ENCODE results near the gene CTIF. TPM values are rescaled to one million over a fixed set of nuclear protein-coding genes. Genes with fewer than 3 reads are reported as not detected.

Gene CTIF
- polyA plus RNA-seq, 1 donor from 2014 or later = 50.2 TPM

DNA sequence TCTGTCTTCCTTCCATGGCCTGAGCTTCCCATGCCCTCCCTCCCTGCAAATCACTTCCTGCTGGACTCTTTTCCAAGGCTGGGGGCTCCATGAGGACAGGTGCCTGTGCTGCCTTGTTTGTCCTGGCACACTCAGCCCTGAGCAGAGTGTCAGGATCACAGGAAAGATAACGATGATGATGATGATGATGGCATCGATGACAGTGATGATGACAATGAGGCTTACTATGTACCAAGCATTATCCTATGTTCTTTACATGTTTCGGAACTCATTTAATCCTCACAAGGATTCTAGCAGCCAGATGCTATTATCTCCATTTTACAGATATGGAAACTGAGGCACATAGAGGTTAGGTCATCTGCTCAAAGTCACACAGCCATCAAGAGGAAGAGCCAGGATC is 170.0 kb downstream of the CTIF start:
- no peak overlapping the region for H2AFZ ChIP-seq (ENCODE audit: low read depth, low read length)
- H3K27ac ChIP-seq (ENCODE audit: low read length) = no peak overlapping the region
- H3K4me3 ChIP-seq (ENCODE audit: low read length) = no peak overlapping the region
- TF ChIP-seq MXI1 (conservative IDR thresholded peaks at IDR 0.05; ENCODE audit: poor library complexity, severe bottlenecking) (no peak), SMC3 (conservative IDR thresholded peaks at IDR 0.05; ENCODE audit: poor library complexity) (no peak), EP300 (conservative IDR thresholded peaks at IDR 0.05; ENCODE audit: poor library complexity, severe bottlenecking) (no peak), POLR2AphosphoS5 (IDR thresholded peaks at IDR 0.05) (no peak)
- TF ChIP-seq, protein P1, sequence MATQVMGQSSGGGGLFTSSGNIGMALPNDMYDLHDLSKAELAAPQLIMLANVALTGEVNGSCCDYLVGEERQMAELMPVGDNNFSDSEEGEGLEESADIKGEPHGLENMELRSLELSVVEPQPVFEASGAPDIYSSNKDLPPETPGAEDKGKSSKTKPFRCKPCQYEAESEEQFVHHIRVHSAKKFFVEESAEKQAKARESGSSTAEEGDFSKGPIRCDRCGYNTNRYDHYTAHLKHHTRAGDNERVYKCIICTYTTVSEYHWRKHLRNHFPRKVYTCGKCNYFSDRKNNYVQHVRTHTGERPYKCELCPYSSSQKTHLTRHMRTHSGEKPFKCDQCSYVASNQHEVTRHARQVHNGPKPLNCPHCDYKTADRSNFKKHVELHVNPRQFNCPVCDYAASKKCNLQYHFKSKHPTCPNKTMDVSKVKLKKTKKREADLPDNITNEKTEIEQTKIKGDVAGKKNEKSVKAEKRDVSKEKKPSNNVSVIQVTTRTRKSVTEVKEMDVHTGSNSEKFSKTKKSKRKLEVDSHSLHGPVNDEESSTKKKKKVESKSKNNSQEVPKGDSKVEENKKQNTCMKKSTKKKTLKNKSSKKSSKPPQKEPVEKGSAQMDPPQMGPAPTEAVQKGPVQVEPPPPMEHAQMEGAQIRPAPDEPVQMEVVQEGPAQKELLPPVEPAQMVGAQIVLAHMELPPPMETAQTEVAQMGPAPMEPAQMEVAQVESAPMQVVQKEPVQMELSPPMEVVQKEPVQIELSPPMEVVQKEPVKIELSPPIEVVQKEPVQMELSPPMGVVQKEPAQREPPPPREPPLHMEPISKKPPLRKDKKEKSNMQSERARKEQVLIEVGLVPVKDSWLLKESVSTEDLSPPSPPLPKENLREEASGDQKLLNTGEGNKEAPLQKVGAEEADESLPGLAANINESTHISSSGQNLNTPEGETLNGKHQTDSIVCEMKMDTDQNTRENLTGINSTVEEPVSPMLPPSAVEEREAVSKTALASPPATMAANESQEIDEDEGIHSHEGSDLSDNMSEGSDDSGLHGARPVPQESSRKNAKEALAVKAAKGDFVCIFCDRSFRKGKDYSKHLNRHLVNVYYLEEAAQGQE (IDR thresholded peaks at IDR 0.05; ENCODE audit: borderline replicate concordance) = no peak
- TF ChIP-seq, protein P2, sequence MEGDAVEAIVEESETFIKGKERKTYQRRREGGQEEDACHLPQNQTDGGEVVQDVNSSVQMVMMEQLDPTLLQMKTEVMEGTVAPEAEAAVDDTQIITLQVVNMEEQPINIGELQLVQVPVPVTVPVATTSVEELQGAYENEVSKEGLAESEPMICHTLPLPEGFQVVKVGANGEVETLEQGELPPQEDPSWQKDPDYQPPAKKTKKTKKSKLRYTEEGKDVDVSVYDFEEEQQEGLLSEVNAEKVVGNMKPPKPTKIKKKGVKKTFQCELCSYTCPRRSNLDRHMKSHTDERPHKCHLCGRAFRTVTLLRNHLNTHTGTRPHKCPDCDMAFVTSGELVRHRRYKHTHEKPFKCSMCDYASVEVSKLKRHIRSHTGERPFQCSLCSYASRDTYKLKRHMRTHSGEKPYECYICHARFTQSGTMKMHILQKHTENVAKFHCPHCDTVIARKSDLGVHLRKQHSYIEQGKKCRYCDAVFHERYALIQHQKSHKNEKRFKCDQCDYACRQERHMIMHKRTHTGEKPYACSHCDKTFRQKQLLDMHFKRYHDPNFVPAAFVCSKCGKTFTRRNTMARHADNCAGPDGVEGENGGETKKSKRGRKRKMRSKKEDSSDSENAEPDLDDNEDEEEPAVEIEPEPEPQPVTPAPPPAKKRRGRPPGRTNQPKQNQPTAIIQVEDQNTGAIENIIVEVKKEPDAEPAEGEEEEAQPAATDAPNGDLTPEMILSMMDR (IDR thresholded peaks at IDR 0.05; ENCODE audit: poor library complexity, severe bottlenecking) = no peak
- H3K9me3 ChIP-seq (ENCODE audit: low read length) = no peaks in the 10 kb centered on the region
- H3K27me3 ChIP-seq (ENCODE audit: insufficient read depth, low read depth, low read length) = no peaks in the 10 kb centered on the region
- no peaks in the 10 kb centered on the region for H3F3A ChIP-seq (ENCODE audit: insufficient read depth, low read length, poor library complexity, severe bottlenecking)
- H3K9ac ChIP-seq (ENCODE audit: low read length) = no peak overlapping the region
- peaks cover 5% of the 10 kb centered on the region for H3K36me3 ChIP-seq (ENCODE audit: insufficient read depth, low read length)
- no peak overlapping the region for H3K4me2 ChIP-seq (ENCODE audit: low read length)
- no peaks in the 10 kb centered on the region for H4K20me1 ChIP-seq (ENCODE audit: insufficient read depth)
- H3K79me2 ChIP-seq (replicated peaks; ENCODE audit: insufficient read depth, low read length) = no peaks in the 10 kb centered on the region
- H3K9me2 ChIP-seq (ENCODE audit: insufficient read depth, low read length) = no peaks in the 10 kb centered on the region

- Histone ChIP-seq H2AFZ (ENCODE audit: low read depth, low read length) (no peak overlapping the region), H3K27me3 (ENCODE audit: insufficient read depth, low read depth, low read length) (no peaks in the 10 kb centered on the region), H3F3A (ENCODE audit: insufficient read depth, low read length, poor library complexity, severe bottlenecking) (no peaks in the 10 kb centered on the region), H3K79me2 (replicated peaks; ENCODE audit: insufficient read depth, low read length) (no peaks in the 10 kb centered on the region), H3K9ac (ENCODE audit: low read length) (no peak overlapping the region), H3K36me3 (ENCODE audit: insufficient read depth, low read length) (peaks cover 5% of the 10 kb centered on the region), H3K9me3 (ENCODE audit: low read length) (no peaks in the 10 kb centered on the region), H4K20me1 (ENCODE audit: insufficient read depth) (no peaks in the 10 kb centered on the region), H3K4me2 (ENCODE audit: low read length) (no peak overlapping the region), H3K4me3 (ENCODE audit: low read length) (no peak overlapping the region), H3K9me2 (ENCODE audit: insufficient read depth, low read length) (no peaks in the 10 kb centered on the region), H3K27ac (ENCODE audit: low read length) (no peak overlapping the region)
- TF ChIP-seq MXI1 (conservative IDR thresholded peaks at IDR 0.05; ENCODE audit: poor library complexity, severe bottlenecking) = no peak
- TF ChIP-seq, protein P1 (IDR thresholded peaks at IDR 0.05; ENCODE audit: borderline replicate concordance) = no peak
- no peak for TF ChIP-seq POLR2AphosphoS5 (IDR thresholded peaks at IDR 0.05)
Observed at GRCh38 chr18:48709371-48710062, 170.7 kb downstream of the CTIF start.

Measured in neural cell (in vitro differentiated cells).